ENCODE results near the gene TRAT1. TPM values are rescaled to one million over a fixed set of nuclear protein-coding genes. Genes with fewer than 3 reads are reported as not detected.

Gene TRAT1
- total and polyA plus RNA-seq, 2 experiments from 2014 or later = not detected

DNA sequence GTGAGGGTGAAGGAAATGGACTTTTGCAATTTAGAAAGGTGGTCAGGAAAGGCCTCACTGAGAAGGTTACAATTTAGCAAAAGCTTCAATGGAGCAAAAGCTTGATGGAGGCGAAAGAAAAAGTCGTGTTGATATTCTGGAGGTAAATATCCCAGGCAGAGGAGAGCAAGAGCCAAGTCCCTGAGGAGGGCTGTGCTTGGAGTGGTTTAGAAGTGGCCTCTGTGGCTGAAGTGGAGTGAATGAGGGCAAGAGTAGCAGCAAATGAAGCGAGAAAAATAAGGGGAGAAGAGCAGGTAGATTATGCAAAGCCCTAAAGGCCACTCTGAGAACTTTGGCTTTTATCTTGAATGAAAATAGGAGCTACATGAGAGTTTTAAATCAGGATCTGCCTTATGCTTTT lies 76.9 kb downstream of the TRAT1 start:
- TF ChIP-seq, protein P1, sequence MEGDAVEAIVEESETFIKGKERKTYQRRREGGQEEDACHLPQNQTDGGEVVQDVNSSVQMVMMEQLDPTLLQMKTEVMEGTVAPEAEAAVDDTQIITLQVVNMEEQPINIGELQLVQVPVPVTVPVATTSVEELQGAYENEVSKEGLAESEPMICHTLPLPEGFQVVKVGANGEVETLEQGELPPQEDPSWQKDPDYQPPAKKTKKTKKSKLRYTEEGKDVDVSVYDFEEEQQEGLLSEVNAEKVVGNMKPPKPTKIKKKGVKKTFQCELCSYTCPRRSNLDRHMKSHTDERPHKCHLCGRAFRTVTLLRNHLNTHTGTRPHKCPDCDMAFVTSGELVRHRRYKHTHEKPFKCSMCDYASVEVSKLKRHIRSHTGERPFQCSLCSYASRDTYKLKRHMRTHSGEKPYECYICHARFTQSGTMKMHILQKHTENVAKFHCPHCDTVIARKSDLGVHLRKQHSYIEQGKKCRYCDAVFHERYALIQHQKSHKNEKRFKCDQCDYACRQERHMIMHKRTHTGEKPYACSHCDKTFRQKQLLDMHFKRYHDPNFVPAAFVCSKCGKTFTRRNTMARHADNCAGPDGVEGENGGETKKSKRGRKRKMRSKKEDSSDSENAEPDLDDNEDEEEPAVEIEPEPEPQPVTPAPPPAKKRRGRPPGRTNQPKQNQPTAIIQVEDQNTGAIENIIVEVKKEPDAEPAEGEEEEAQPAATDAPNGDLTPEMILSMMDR (IDR thresholded peaks at IDR 0.05; ENCODE audit: poor library complexity) = no peak
- TF ChIP-seq EZH2 (IDR thresholded peaks at IDR 0.05; ENCODE audit: borderline replicate concordance) = no peak
- no peak for TF ChIP-seq EZH2phosphoT487 (IDR thresholded peaks at IDR 0.05; ENCODE audit: low read depth, severe bottlenecking, unreplicated experiment)
- Histone ChIP-seq H3K4me1 (ENCODE audit: insufficient read depth) (no peaks in the 10 kb centered on the region), H3K4me2 (no peak overlapping the region), H4K20me1 (ENCODE audit: insufficient read depth, poor library complexity, severe bottlenecking) (no peaks in the 10 kb centered on the region), H3K27ac (no peak overlapping the region), H2AFZ (no peak overlapping the region), H3K9me2 (replicated peaks; ENCODE audit: insufficient read depth) (no peaks in the 10 kb centered on the region), H3K79me2 (no peaks in the 10 kb centered on the region), H3K27me3 (no peaks in the 10 kb centered on the region), H3K4me3 (no peak overlapping the region), H3K9me3 (ENCODE audit: low read depth) (no peaks in the 10 kb centered on the region), H3K36me3 (replicated peaks; ENCODE audit: insufficient read depth, low read depth) (no peaks in the 10 kb centered on the region)
- WGBS (ENCODE audit: low lambda C conversion rate, missing lambda C conversion rate) = 81% methylated on average over 3 of the region's 3 CpGs
- no peak for DNase-seq (ENCODE audit: low spot score)

Other genes starting within 250 kb of the TRAT1 start
- 5.7 and 9.8 TPM in 2 replicates for gene CIP2A, start 233.3 kb upstream of the TRAT1 start, total RNA-seq
- 3.7 and 4.5 TPM in 2 replicates for gene CIP2A, start 233.3 kb upstream of the TRAT1 start, polyA plus RNA-seq
- 16.3 and 18.5 TPM in 2 replicates for gene DZIP3, start 233.1 kb upstream of the TRAT1 start, total RNA-seq
- 6.0 and 10.8 TPM in 2 replicates for gene DZIP3, start 233.1 kb upstream of the TRAT1 start, polyA plus RNA-seq
- not detected in 2 replicates for gene RETNLB, start 65.4 kb upstream of the TRAT1 start, total RNA-seq
- not detected in 2 replicates for gene RETNLB, start 65.4 kb upstream of the TRAT1 start, polyA plus RNA-seq
- gene GUCA1C, start 131.1 kb downstream of the TRAT1 start, total RNA-seq = 0.28 TPM in 1 of 2 replicates, not detected in the other
- gene GUCA1C, start 131.1 kb downstream of the TRAT1 start, polyA plus RNA-seq = not detected in 2 replicates